ENCODE data around the gene STAT3.

Gene STAT3

DNA sequence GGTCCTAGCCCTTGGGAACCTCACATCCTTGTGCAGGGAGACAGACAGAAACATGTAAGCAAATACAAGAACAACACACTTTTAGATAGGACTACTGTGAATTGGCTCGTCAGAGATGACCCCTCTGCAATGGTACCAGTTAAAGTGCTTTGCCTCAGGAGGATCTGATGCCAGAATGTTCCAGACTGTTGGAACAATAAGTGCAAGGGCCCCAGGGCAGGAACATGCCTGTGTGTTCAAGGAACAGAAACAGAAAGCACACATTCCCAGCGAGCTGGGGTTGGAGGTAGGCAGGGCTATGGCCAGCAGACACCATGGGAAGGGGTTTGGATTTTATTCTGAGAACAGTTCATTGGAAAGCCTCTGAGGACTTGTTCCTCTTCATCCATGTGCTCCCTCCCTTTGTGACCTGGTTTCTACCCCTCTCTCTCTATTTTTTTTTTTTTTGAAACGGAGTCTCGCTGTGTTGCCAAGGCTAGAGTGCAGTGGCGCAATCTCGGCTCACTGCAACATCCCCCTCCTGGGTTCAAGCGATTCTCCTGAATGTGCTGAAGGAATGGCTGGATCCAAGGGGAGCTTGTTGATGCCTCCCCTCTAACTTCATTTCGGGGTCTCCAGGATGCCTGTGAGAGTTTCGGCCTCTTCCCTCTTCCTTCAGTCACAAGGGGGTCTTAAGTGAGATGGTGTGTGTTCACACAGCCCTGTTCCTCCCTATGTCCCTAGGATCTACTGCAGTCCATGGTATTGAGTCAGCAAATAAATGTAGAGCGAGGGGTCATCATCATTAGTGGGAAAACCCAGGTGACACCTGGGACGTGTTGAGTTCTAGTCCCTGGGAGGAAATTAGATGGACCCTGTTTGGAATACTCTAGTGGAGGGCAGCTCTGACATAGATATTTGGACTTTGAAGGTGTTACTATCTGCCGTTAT lies 93.5 kb downstream of the STAT3 start:
- DNase-seq, result no peak

DNA sequence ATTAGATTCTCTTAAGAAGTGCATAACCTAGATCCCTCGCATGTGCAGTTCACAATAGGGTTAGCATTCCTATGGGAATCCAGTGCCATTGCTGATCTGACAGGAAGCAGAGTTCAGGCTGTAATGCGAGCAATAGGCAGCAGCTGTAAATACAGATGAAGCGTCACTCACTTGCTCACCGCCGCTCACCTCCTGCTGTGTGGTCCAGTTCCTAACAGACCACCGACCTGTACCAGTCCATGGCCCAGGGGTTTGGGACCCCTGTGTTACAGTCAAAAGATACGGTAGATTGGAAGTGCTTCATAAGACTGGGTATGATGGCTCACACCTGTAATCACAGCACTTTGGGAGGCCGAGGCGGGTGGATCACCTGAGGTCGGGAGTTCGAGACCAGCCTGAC lies 97.1 kb downstream of the STAT3 start:
- DNase-seq, result no peak

DNA sequence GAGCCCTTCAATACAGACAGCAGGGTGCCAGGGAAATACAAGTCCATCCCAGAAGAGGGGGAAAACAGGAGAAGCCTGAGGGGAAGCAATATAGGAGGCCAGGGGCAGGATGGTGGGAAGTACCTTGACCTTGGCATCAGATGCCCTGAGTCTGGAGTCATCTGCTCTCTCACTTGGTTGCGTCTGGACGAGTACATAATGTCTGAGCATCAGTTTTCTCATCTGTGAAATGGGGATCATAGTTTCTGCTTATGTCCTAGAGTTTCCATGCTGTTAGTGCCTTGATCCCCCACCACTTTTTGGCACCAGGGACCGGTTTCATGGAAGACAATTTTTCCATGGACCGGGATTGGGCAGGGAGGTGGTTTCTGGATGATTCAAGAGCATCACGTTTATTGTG lies 97.7 kb downstream of the STAT3 start:
- DNase-seq, result no peak

- DNase-seq, result no peak
Observed at GRCh38 chr17:42289611-42290181, 98.5 kb downstream of the STAT3 start.

- no peak for DNase-seq
Observed at GRCh38 chr17:42288803-42289610, 99.2 kb downstream of the STAT3 start.

DNA sequence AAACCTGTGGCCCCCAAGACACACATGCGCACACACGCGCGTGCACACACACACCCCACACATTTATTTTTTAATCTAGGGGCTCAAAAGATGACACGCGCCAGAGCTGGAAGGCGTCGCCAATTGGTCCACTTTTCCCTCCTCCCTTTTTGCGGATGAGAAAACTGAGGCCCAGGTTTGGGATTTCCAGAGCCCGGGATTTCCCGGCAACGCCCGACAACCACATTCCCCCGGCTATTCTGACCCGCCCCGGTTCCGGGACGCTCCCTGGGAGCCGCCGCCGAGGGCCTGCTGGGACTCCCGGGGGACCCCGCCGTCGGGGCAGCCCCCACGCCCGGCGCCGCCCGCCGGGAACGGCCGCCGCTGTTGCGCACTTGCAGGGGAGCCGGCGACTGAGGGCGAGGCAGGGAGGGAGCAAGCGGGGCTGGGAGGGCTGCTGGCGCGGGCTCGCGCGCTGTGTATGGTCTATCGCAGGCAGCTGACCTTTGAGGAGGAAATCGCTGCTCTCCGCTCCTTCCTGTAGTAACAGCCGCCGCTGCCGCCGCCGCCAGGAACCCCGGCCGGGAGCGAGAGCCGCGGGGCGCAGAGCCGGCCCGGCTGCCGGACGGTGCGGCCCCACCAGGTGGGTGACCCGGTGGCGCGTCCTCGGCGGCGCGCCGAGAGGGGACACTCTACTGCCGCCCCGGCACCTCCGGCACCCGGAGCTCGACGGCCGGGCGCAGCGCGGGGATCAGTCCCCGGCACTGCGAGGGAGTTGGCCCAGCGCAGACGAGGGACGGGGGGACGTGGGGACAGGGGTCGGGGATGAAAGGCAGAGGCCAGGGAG lies 100.1 kb downstream of the STAT3 start, which contains the start of gene STAT5A:
STAT5A (plus strand) TSS at position 522 of the 826 bp plus-strand sequence. CDS start 914 bp downstream, outside the sequence.
- peak; percentile 73 for DNase-seq

DNA sequence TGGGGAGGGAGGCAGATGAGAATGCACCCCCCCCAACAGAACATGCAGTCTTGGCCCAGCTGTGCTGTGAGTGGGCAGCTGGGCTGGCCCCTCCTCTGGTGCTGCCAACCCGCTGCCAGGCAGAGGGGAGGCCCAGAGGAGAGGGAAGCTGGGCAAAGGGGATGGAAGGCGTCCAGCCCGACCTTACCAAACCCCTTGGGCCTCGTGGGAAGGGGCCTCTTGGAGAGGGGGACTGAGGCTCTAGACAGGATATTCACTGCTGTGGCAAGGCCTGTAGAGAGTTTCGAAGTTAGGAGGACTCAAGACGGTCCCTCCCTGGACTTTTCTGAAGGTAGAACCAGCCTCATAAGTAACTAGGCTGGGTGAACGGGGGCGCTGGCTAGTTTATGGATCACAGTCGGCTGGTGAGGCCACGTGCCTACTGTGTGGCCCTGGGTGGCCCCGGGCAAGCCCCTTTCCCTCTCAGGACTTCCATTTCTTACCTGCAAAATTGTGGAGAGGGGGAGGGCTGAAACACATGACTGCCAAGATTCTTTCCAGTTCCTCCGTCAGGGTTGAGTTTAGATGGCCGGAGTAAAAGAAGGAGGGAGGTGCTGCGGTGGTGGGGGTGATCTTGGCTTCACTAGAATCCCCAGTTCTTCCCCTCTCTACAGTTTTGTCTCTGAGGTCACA lies 100.8 kb downstream of the STAT3 start:
- DNase-seq, result peak; percentile 55

DNA sequence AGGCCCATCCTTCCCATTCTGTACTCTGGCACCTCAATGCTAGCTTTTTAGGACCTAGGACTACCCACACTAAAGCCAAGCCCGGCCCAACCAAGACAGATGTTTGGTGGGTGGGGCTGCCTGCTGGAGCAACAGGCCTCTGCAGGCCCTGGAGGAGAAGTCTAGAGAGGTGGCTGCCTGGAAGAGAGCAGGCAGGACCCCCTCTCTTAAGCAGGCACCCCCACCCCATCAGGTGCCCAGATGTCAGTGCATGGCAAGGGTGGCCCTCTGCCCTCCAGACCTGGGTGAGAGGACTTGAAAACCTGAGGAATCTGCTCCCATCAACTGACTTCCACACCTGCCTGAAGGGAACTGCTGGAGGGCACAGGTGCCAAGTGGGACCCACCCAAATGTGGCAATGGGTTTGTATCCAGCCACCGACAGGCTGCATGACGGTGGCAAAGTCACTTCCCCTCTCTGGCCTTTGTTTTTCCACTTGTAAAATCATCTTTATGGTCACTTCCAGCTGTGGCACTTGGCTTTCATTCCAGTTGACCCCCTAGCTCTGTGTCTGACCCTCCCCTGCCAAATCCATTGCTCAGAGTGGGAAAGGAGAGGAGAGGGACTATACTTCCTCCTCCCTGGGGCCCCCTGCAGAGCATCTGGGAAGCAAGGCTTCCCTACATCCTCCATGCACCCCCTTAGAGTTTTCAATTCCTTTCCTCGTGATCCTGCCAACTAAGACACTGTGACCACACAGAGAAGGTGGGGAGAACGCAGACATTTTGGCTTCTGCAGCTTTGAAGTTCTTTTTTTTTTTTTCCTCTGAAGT lies 101.6 kb downstream of the STAT3 start:
- DNase-seq, result no peak

- DNase-seq, result no peak
Observed at GRCh38 chr17:42285346-42286050, 102.7 kb downstream of the STAT3 start.

- DNase-seq, result no peak
Observed at GRCh38 chr17:42284566-42284965, 103.7 kb downstream of the STAT3 start.

GRCh38 chr17:42284024-42284369 lies 104.2 kb downstream of the STAT3 start:
- no peak for DNase-seq

GRCh38 chr17:42283241-42284023 lies 104.8 kb downstream of the STAT3 start:
- DNase-seq, result no peak

DNA sequence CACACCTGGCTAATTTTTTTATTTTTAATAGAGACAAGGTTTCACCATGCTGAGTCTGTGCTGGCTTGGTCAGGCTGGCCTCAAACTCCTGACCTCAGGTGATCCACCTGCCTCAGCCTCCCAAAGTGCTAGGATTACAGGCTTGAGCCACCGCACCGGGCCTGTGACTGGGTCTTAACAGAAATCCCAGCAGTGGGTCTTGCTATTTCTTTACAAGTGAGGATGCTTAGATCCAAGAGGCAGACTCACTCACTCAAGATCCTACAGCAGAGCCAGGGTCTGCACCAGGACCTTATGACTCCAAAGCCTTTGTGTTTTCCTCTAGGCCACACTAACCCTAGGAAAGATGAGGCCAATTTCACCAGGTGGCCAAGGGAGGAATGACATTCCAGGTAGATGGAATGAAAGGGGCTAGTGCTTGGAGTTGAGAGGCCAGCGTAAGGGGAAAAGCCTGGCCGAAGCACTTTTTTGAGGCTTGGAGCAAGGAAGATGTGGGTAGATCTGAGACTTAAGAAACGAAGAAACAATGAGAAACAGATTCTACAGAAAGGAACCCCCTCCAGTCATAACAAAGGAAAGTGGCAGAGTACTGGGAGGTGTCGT lies 105.7 kb downstream of the STAT3 start:
- no peak for DNase-seq

DNA sequence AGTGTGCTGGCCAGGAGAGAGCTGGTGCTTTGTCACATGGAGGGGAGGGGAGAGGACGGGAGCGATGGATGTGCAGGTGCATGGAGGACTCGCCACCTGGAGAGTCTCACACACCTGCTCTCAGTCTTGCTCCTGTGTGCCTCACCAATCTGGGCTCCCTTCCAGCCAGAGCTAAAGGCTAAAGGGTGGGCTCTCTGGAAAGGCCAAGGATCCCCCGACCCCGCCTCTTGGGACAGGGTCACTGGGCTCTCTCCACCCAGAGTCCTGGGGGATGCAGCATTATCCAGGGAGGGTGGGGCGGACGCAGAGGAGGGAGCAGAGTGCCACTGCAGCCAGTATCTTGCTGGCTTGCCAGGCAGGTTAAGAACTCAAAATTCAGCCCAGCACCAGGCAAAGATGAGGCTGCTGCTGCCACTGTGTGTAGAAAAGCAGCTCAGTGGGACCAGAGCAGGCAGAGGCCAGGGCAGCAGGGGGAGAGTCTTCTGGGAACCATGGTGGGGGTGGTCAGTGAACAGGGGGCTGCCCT lies 106.6 kb downstream of the STAT3 start:
- DNase-seq, result no peak

DNA sequence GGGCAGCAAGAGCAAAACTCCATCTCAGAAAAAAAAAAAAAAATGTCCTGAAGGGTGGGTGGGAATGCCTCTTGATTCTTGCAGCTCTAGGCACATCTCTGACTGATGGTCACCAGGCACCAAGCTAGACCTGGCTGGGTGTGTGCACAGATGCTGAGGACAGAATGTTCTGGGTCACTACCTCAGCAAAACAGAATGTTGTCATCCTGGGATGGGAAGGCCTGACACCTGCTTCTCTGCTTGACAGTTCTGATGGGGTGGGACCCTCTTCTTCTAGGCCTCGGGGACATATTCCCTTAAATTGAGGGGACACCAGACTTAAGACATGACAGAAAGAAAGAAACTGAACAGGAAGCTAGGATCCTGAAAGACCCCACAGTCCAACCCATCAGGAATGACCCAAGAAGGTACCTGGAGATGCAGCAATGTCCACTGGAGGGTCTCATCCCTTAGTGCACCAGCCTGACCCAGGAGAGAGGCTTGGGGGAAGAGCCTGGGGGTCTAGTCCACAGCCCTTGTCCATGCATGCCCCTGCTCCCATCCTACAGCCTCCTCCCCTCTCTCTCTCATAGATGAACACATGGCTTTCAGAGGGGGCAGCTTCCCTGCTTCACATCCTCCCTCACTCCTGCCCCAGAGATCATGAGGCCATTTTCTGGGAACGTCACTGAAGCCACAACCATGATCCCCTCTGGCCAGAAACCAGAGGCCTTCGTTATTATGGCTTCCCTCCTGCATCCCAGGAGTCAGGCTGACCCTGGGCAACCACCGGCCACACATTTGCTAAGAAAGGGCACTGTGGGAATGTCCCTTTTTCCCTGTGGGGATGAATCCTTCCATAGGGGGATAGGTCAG lies 108.2 kb downstream of the STAT3 start:
- DNase-seq, result no peak

GRCh38 chr17:42277342-42277712 lies 110.9 kb downstream of the STAT3 start:
- DNase-seq, result no peak

DNA sequence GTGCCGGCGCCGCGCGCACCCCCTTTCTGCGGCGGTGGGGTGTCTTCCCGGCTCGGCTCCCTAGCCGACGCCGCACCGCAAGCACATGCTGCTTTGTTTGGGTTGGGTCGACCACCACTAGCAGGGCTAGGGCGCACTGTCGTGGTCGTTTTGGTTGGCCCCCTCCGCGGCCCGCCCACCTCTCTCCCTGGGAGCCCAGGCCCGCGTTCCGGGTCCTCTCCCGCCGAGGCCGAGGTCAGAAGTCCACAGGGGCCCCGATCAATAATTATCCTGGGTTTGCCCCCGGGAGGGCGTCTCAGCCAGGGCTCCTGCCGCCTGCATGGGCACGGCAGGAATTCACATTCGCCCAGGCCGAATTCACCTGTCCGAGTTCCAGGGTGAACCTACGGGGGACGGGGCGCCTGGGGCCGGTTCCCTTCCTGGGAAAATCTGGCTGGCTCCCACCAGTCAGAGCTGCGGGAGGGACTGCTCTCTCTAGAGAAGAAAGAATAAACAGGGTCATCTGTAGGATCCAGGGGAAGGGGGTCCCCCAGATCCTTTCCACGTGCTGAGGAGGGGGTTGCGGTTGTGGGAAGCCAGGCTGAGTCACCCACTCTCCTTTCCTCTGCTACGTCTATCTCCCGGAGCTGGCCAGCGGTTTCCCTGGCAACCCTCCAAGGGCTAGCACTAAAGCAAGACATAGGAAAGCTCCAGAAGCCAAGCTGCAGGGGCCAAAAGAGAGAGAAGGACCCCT lies 111.5 kb downstream of the STAT3 start:
- DNase-seq, result peak; percentile 33

GRCh38 chr17:42276359-42276608 lies 112.0 kb downstream of the STAT3 start, which contains the start of gene STAT5B:
Gene STAT5B (minus strand): TSS chr17:42276391. CDS start chr17:42232127, 44,264 bp downstream.
- peak; percentile 65 for DNase-seq
